Measurements from ENCODE around the gene SPAG17. TPM values are rescaled to one million over a fixed set of nuclear protein-coding genes. Genes with fewer than 3 reads are reported as not detected.
"Not testable (repeated sequence)": the region's sequence is repeated elsewhere in the genome, so short reads cannot be mapped to it uniquely, and the experiment has no call there.

Gene SPAG17
- total and polyA plus RNA-seq, 2 donors (not counting 1 experiment from before 2014, with no cell fraction given) = 0.01 to 0.33 TPM

- no peak for TF ChIP-seq CTCF (conservative IDR thresholded peaks at IDR 0.05 in 1 of 2, IDR thresholded peaks at IDR 0.05 in 1 of 2; ENCODE audit: low read depth in 1 of 2, low read length in 2 of 2)
- TF ChIP-seq EZH2 (IDR thresholded peaks at IDR 0.05; ENCODE audit: low read length, missing control alignments) = no peak
- peaks cover 2% of the 10 kb centered on the region for H3K36me3 ChIP-seq (ENCODE audit: control insufficient read depth, insufficient read depth, low read length)
- H3K4me2 ChIP-seq (ENCODE audit: extremely low read depth, insufficient read depth, low read length) = peak within 1 kb of the TSS; percentile 94
- no peaks in the 10 kb centered on the region for H3K4me1 ChIP-seq (ENCODE audit: control insufficient read depth, extremely low read depth, insufficient read depth, low read length)
- H3K9me3 ChIP-seq (ENCODE audit: control insufficient read depth, insufficient read depth, low read depth, low read length) = no peaks in the 10 kb centered on the region
- H3K27me3 ChIP-seq (ENCODE audit: control insufficient read depth, insufficient read depth, low read length) = no peaks in the 10 kb centered on the region
- H3K9ac ChIP-seq (ENCODE audit: insufficient read depth, low read length) = peak within 1 kb of the TSS; percentile 70
- peaks cover 68% of the 10 kb centered on the region for H3K79me2 ChIP-seq (ENCODE audit: control insufficient read depth, insufficient read depth, low read length)
- peak; percentile 95 to 98 for DNase-seq (ENCODE audit: low read depth in 2 of 2)
- H2AFZ ChIP-seq (ENCODE audit: low read length) = peak within 1 kb of the TSS; percentile 96
- H3K4me3 ChIP-seq (replicated peaks in 1 of 4; ENCODE audit: control extremely low read depth in 1 of 4, insufficient read depth in 1 of 4, low read depth in 3 of 4, low read length in 4 of 4) = peak within 1 kb of the TSS; percentile 84 to 94 (median 90)
- H4K20me1 ChIP-seq (ENCODE audit: control insufficient read depth, extremely low read depth, insufficient read depth, low read length) = no peaks in the 10 kb centered on the region
- peak within 1 kb of the TSS; percentile 81 for H3K27ac ChIP-seq (ENCODE audit: insufficient read depth, low read length)
These were observed 255.5 kb downstream of the SPAG17 start, which contains the start of the genes GDAP2 and WDR3 for GRCh38 chr1:117929343-117930172. GDAP2 (minus strand) TSS chr1:117929621; CDS start chr1:117920357, 9,264 bp downstream. WDR3 (plus strand) TSS chr1:117929739; CDS start chr1:117933320, 3,581 bp downstream.

- Histone ChIP-seq H3K9ac (ENCODE audit: insufficient read depth, low read length) (peak overlapping the region; percentile 70), H3K9me3 (ENCODE audit: control insufficient read depth, insufficient read depth, low read depth, low read length) (no peaks in the 10 kb centered on the region), H3K79me2 (ENCODE audit: control insufficient read depth, insufficient read depth, low read length) (peaks cover 66% of the 10 kb centered on the region), H3K4me1 (ENCODE audit: control insufficient read depth, extremely low read depth, insufficient read depth, low read length) (no peaks in the 10 kb centered on the region), H4K20me1 (ENCODE audit: control insufficient read depth, extremely low read depth, insufficient read depth, low read length) (no peaks in the 10 kb centered on the region), H3K27ac (ENCODE audit: insufficient read depth, low read length) (peak overlapping the region; percentile 81), H3K4me3 (replicated peaks in 1 of 4; ENCODE audit: control extremely low read depth in 1 of 4, insufficient read depth in 1 of 4, low read depth in 3 of 4, low read length in 4 of 4) (peak overlapping the region; percentile 84 to 94 (median 90)), H3K27me3 (ENCODE audit: control insufficient read depth, insufficient read depth, low read length) (no peaks in the 10 kb centered on the region), H3K4me2 (ENCODE audit: extremely low read depth, insufficient read depth, low read length) (peak overlapping the region; percentile 73), H2AFZ (ENCODE audit: low read length) (peak overlapping the region; percentile 96), H3K36me3 (ENCODE audit: control insufficient read depth, insufficient read depth, low read length) (peaks cover 2% of the 10 kb centered on the region)
- TF ChIP-seq CTCF (conservative IDR thresholded peaks at IDR 0.05 in 1 of 2, IDR thresholded peaks at IDR 0.05 in 1 of 2; ENCODE audit: low read depth in 1 of 2, low read length in 2 of 2) (peak in 1 of 2 donors; percentile 45), EZH2 (IDR thresholded peaks at IDR 0.05; ENCODE audit: low read length, missing control alignments) (no peak)
- DNase-seq (ENCODE audit: low read depth in 2 of 2) = peak; percentile 61
These were observed 256.1 kb downstream of the SPAG17 start for GRCh38 chr1:117928881-117929342.

GRCh38 chr1:117925981-117926380, 259.0 kb downstream of the SPAG17 start:
- no peak for DNase-seq (ENCODE audit: low read depth in 2 of 2)
- Histone ChIP-seq H3K27ac (ENCODE audit: insufficient read depth, low read length) (no peak overlapping the region), H3K9ac (ENCODE audit: insufficient read depth, low read length) (no peak overlapping the region), H3K36me3 (ENCODE audit: control insufficient read depth, insufficient read depth, low read length) (no peaks in the 10 kb centered on the region), H2AFZ (ENCODE audit: low read length) (no peak overlapping the region), H3K9me3 (ENCODE audit: control insufficient read depth, insufficient read depth, low read depth, low read length) (no peaks in the 10 kb centered on the region), H3K79me2 (ENCODE audit: control insufficient read depth, insufficient read depth, low read length) (peaks cover 44% of the 10 kb centered on the region), H4K20me1 (ENCODE audit: control insufficient read depth, extremely low read depth, insufficient read depth, low read length) (no peaks in the 10 kb centered on the region), H3K4me1 (ENCODE audit: control insufficient read depth, extremely low read depth, insufficient read depth, low read length) (no peaks in the 10 kb centered on the region), H3K4me2 (ENCODE audit: extremely low read depth, insufficient read depth, low read length) (no peak overlapping the region), H3K4me3 (replicated peaks in 1 of 4; ENCODE audit: control extremely low read depth in 1 of 4, insufficient read depth in 1 of 4, low read depth in 3 of 4, low read length in 4 of 4) (no peak overlapping the region), H3K27me3 (ENCODE audit: control insufficient read depth, insufficient read depth, low read length) (no peaks in the 10 kb centered on the region)
- TF ChIP-seq EZH2 (IDR thresholded peaks at IDR 0.05; ENCODE audit: low read length, missing control alignments) (no peak), CTCF (conservative IDR thresholded peaks at IDR 0.05 in 1 of 2, IDR thresholded peaks at IDR 0.05 in 1 of 2; ENCODE audit: low read depth in 1 of 2, low read length in 2 of 2) (no peak)

GRCh38 chr1:117922717-117923116, 262.3 kb downstream of the SPAG17 start:
- not testable (repeated sequence) for H3K36me3 ChIP-seq (ENCODE audit: control insufficient read depth, insufficient read depth, low read length); H3K4me1 ChIP-seq (ENCODE audit: control insufficient read depth, extremely low read depth, insufficient read depth, low read length); H3K4me3 ChIP-seq (replicated peaks in 1 of 4; ENCODE audit: control extremely low read depth in 1 of 4, insufficient read depth in 1 of 4, low read depth in 3 of 4, low read length in 4 of 4); H3K4me2 ChIP-seq (ENCODE audit: extremely low read depth, insufficient read depth, low read length); H3K9me3 ChIP-seq (ENCODE audit: control insufficient read depth, insufficient read depth, low read depth, low read length); H3K27me3 ChIP-seq (ENCODE audit: control insufficient read depth, insufficient read depth, low read length); H3K27ac ChIP-seq (ENCODE audit: insufficient read depth, low read length); H3K9ac ChIP-seq (ENCODE audit: insufficient read depth, low read length); H4K20me1 ChIP-seq (ENCODE audit: control insufficient read depth, extremely low read depth, insufficient read depth, low read length); DNase-seq (ENCODE audit: low read depth in 2 of 2); H2AFZ ChIP-seq (ENCODE audit: low read length)
- peaks cover 20% of the 10 kb centered on the region for H3K79me2 ChIP-seq (ENCODE audit: control insufficient read depth, insufficient read depth, low read length)
